Cardiac septum (tissue), 1 donor: ENCODE measurements around the gene PRR9. TPM values are rescaled to one million over a fixed set of nuclear protein-coding genes. Genes with fewer than 3 reads are reported as not detected.
"Not testable (repeated sequence)": the region's sequence is repeated elsewhere in the genome, so short reads cannot be mapped to it uniquely, and the experiment has no call there.

ENCODE experiments used
- DNase-seq: peaks from one replicate; pipeline ENCODE4 v3.0.0-alpha.2; 2020; ENCODE audit warnings: low spot score
- intact Hi-C: fragments of 100-400 bp; cut with DNase I; formaldehyde crosslinking; loops from one replicate; pipeline ENCODE4 v1.14.0; 2022
- long read RNA-seq: library from polyadenylated mRNA; unstranded; transcript quantifications from one replicate; pipeline ENCODE4 v2.0.0, GENCODE V29; 2021
- total RNA-seq: library from RNA; stranded (reverse); fragmentation: NEBNext Ultra II Directional; extraction: Animal tissue kit (Norgen Biotek cat#: 25700); gene quantifications from one replicate; pipeline ENCODE4 v1.2.1, GENCODE V29; 2021
- donor health status: DM: no; HTN: no; CAD: no.

The PRR9 gene
- not detected for total RNA-seq
- long read RNA-seq = 0 reads

GRCh38 chr1:153217212-153217611 is at the start of gene PRR9:
Gene PRR9, plus strand, starts transcription at chr1:153217584. Its CDS starts 561 bp downstream, at chr1:153218145.
- DNase-seq = no peak
- intact Hi-C loops = no loop called here

GRCh38 chr1:153168686-153169085 is 48.7 kb upstream of the PRR9 start:
- DNase-seq = no peak
- intact Hi-C loops = no loop called here

GRCh38 chr1:153174624-153175023 is 42.8 kb upstream of the PRR9 start:
- intact Hi-C loops = no loop called here
- DNase-seq = no peak

GRCh38 chr1:153178922-153179321 is 38.5 kb upstream of the PRR9 start:
- DNase-seq = no peak
- intact Hi-C loops = no loop called here

- intact Hi-C loops = no loop called here
- DNase-seq = no peak
These were observed 36.8 kb upstream of the PRR9 start for GRCh38 chr1:153180556-153180955.

GRCh38 chr1:153188301-153188700 is 29.1 kb upstream of the PRR9 start:
- intact Hi-C loops, DNase-seq: not testable (repeated sequence)

GRCh38 chr1:153190373-153190772 is 27.0 kb upstream of the PRR9 start:
- intact Hi-C loops = no loop called here
- no peak for DNase-seq

GRCh38 chr1:153192697-153193096 is 24.7 kb upstream of the PRR9 start:
- intact Hi-C loops = no loop called here
- DNase-seq = no peak

GRCh38 chr1:153194331-153195050 is 22.9 kb upstream of the PRR9 start:
- DNase-seq = no peak
- intact Hi-C loops = no loop called here

GRCh38 chr1:153195216-153195615 is 22.2 kb upstream of the PRR9 start:
- intact Hi-C loops = no loop called here

GRCh38 chr1:153202006-153202405 is 15.4 kb upstream of the PRR9 start:
- no peak for DNase-seq
- intact Hi-C loops = no loop called here

More at GRCh38 chr1:153195216-153195615, 22.2 kb upstream of the PRR9 start:
- no peak for DNase-seq

- intact Hi-C loops = no loop called here
- DNase-seq = no peak
These were observed 14.3 kb upstream of the PRR9 start, which contains the start of gene LELP1 for GRCh38 chr1:153203130-153203529. Gene LELP1, plus strand, starts transcription at chr1:153203430. Its CDS starts 1,278 bp downstream, at chr1:153204708.

- intact Hi-C loops = no loop called here
- DNase-seq = no peak
These were observed 10.8 kb upstream of the PRR9 start for GRCh38 chr1:153206631-153207030.

- intact Hi-C loops = no loop called here
- no peak for DNase-seq
These were observed 7.2 kb upstream of the PRR9 start for GRCh38 chr1:153210206-153210605.

- no peak for DNase-seq
- intact Hi-C loops = no loop called here
These were observed 5.2 kb upstream of the PRR9 start for GRCh38 chr1:153212201-153212600.

GRCh38 chr1:153213519-153213918 is 3.9 kb upstream of the PRR9 start:
- DNase-seq = no peak
- intact Hi-C loops = no loop called here

- DNase-seq = no peak
- intact Hi-C loops = no loop called here
These were observed 496 bp downstream of the PRR9 start for GRCh38 chr1:153217744-153218416.

- intact Hi-C loops = loop anchor here (5.0 kb wide), 1 partner anchor 568 kb away; no protein-coding TSS in a partner anchor
- DNase-seq = no peak
These were observed 3.4 kb downstream of the PRR9 start for GRCh38 chr1:153220606-153221303.

- intact Hi-C loops = loop anchor here (2.0 to 5.0 kb wide), 2 partner anchors 354 to 571 kb away; no protein-coding TSS in a partner anchor
- peak; percentile 80 for DNase-seq
These were observed 5.9 kb downstream of the PRR9 start for GRCh38 chr1:153223040-153223891.
